DND-41 (cell line): ENCODE measurements around the gene PDZRN4.

Source experiments
- CTCF ChIP-seq: IDR thresholded peaks from 2 replicates; pipeline ENCODE4 v1.5.1; 2012; ENCODE audit warnings: borderline replicate concordance, low read length, moderate library complexity, mild to moderate bottlenecking; ENCODE audit not compliant: poor library complexity, severe bottlenecking; ENCODE audit errors: extremely low read depth
- EZH2 ChIP-seq: IDR thresholded peaks from 3 replicates; pipeline ENCODE4 v1.6.1; 2012; ENCODE audit warnings: borderline replicate concordance, low read depth, mild to moderate bottlenecking, moderate library complexity, low read length, inconsistent platforms; ENCODE audit not compliant: severe bottlenecking

- TF ChIP-seq CTCF = no peak
- TF ChIP-seq EZH2 = no peak
Measured at GRCh38 chr12:41162461-41162860, 25.7 kb upstream of the PDZRN4 start.
